ENCODE data around the gene KRTAP10-6. TPM values are rescaled to one million over a fixed set of nuclear protein-coding genes. Genes with fewer than 3 reads are reported as not detected.

The KRTAP10-6 gene
- total and polyA plus RNA-seq, 4 experiments from 2014 or later = not detected

GRCh38 chr21:44572959-44573583 lies 19.2 kb downstream of the KRTAP10-6 start:
- Mint-ChIP-seq H3K4me1 (peaks cover 0 to 10% (median 4%) of the 10 kb centered on the region in 4 donors), H3K27ac (peak overlapping the region in 2 of 7 donors; percentile 21 to 57), H3K4me3 (peak overlapping the region in 1 of 8 donors; percentile 27), H3K27me3 (peaks cover 2 to 7% of the 10 kb centered on the region in 2 donors), H3K36me3 (peaks cover 0 to 3% of the 10 kb centered on the region in 2 donors), H3K9me3 (peaks cover 0 to 21% (median 17%) of the 10 kb centered on the region in 8 donors)
- H3K36me3 ChIP-seq (ENCODE audit: insufficient read depth, low read length) = no peaks in the 10 kb centered on the region
- no peaks in the 10 kb centered on the region for H3K27me3 ChIP-seq (ENCODE audit: insufficient read depth, low read length)
- intact Hi-C loops (cut with micrococcal nuclease) = no loop called here
- no peak overlapping the region for H3K27ac ChIP-seq (ENCODE audit: low read depth, low read length)
- ChIA-PET POLR2A (ENCODE audit: partially characterized antibody) (no interaction called here), CTCF (ENCODE audit: partially characterized antibody) (no interaction called here)
- no peaks in the 10 kb centered on the region for H3K4me1 ChIP-seq (ENCODE audit: insufficient read depth, low read length)
- no peak for DNase-seq
- no peaks in the 10 kb centered on the region for H3K9me3 ChIP-seq (ENCODE audit: control insufficient read depth in 1 of 2, low read length in 2 of 2)
- no peak overlapping the region for H3K4me3 ChIP-seq (ENCODE audit: low read length in 2 of 2)

GRCh38 chr21:44571844-44572782 lies 20.2 kb downstream of the KRTAP10-6 start:
- Histone ChIP-seq H3K27ac (ENCODE audit: low read depth, low read length) (no peak overlapping the region), H3K36me3 (ENCODE audit: insufficient read depth, low read length) (no peaks in the 10 kb centered on the region), H3K4me3 (ENCODE audit: low read length in 2 of 2) (no peak overlapping the region), H3K9me3 (ENCODE audit: control insufficient read depth in 1 of 2, low read length in 2 of 2) (no peaks in the 10 kb centered on the region), H3K27me3 (ENCODE audit: insufficient read depth, low read length) (no peaks in the 10 kb centered on the region), H3K4me1 (ENCODE audit: insufficient read depth, low read length) (no peaks in the 10 kb centered on the region)
- Mint-ChIP-seq H3K9me3 (peaks cover 0 to 14% (median 9%) of the 10 kb centered on the region in 8 donors), H3K27ac (peak overlapping the region in 1 of 7 donors; percentile 18), H3K36me3 (no peaks in the 10 kb centered on the region), H3K4me1 (peaks cover 0 to 10% (median 4%) of the 10 kb centered on the region in 4 donors), H3K27me3 (peaks cover 3 to 7% of the 10 kb centered on the region in 2 donors), H3K4me3 (no peak overlapping the region)
- DNase-seq = no peak
- ChIA-PET CTCF (ENCODE audit: partially characterized antibody) (no interaction called here), POLR2A (ENCODE audit: partially characterized antibody) (no interaction called here)
- intact Hi-C loops (cut with micrococcal nuclease) = no loop called here

- Mint-ChIP-seq H3K36me3 (no peaks in the 10 kb centered on the region), H3K9me3 (peaks cover 0 to 8% (median 3%) of the 10 kb centered on the region in 8 donors), H3K27me3 (peaks cover 3 to 7% of the 10 kb centered on the region in 2 donors), H3K4me3 (peak overlapping the region in 1 of 8 donors; percentile 0), H3K4me1 (peaks cover 0 to 10% (median 4%) of the 10 kb centered on the region in 4 donors), H3K27ac (peak overlapping the region in 1 of 7 donors; percentile 27)
- CTCF ChIA-PET (ENCODE audit: partially characterized antibody) = no interaction called here
- no peak overlapping the region for H3K4me3 ChIP-seq (ENCODE audit: low read length in 2 of 2)
- H3K36me3 ChIP-seq (ENCODE audit: insufficient read depth, low read length) = no peaks in the 10 kb centered on the region
- H3K9me3 ChIP-seq (ENCODE audit: control insufficient read depth in 1 of 2, low read length in 2 of 2) = no peaks in the 10 kb centered on the region
- intact Hi-C loops (cut with micrococcal nuclease) = no loop called here
- H3K27ac ChIP-seq (ENCODE audit: low read depth, low read length) = no peak overlapping the region
- POLR2A ChIA-PET (ENCODE audit: partially characterized antibody) = no interaction called here
- DNase-seq = no peak
- H3K4me1 ChIP-seq (ENCODE audit: insufficient read depth, low read length) = no peaks in the 10 kb centered on the region
- no peaks in the 10 kb centered on the region for H3K27me3 ChIP-seq (ENCODE audit: insufficient read depth, low read length)
Observed at GRCh38 chr21:44571296-44571695, 21.0 kb downstream of the KRTAP10-6 start.

GRCh38 chr21:44569861-44570517 lies 22.3 kb downstream of the KRTAP10-6 start:
- Histone ChIP-seq H3K4me3 (ENCODE audit: low read length in 2 of 2) (no peak overlapping the region), H3K27ac (ENCODE audit: low read depth, low read length) (no peak overlapping the region), H3K36me3 (ENCODE audit: insufficient read depth, low read length) (no peaks in the 10 kb centered on the region), H3K27me3 (ENCODE audit: insufficient read depth, low read length) (no peaks in the 10 kb centered on the region), H3K9me3 (ENCODE audit: control insufficient read depth in 1 of 2, low read length in 2 of 2) (no peaks in the 10 kb centered on the region), H3K4me1 (ENCODE audit: insufficient read depth, low read length) (peaks cover 7% of the 10 kb centered on the region)
- CTCF ChIA-PET (ENCODE audit: partially characterized antibody) = interaction anchor here (0.6 kb wide), 1 partner anchor 13 kb away, joined by 3 read pairs; no protein-coding TSS in a partner anchor
- POLR2A ChIA-PET (ENCODE audit: partially characterized antibody) = no interaction called here
- H3K27me3 Mint-ChIP-seq = peaks cover 3 to 7% of the 10 kb centered on the region in 2 donors
- peaks cover 5 to 14% (median 8%) of the 10 kb centered on the region in 4 donors for H3K4me1 Mint-ChIP-seq
- intact Hi-C loops (cut with micrococcal nuclease) = no loop called here
- H3K27ac Mint-ChIP-seq = no peak overlapping the region
- no peaks in the 10 kb centered on the region for H3K36me3 Mint-ChIP-seq
- peaks cover 0 to 6% (median 1%) of the 10 kb centered on the region in 8 donors for H3K9me3 Mint-ChIP-seq
- H3K4me3 Mint-ChIP-seq = no peak overlapping the region
- DNase-seq = no peak

GRCh38 chr21:44568667-44569556 lies 23.4 kb downstream of the KRTAP10-6 start:
- ChIA-PET POLR2A (ENCODE audit: partially characterized antibody) (no interaction called here), CTCF (ENCODE audit: partially characterized antibody) (interaction anchor here (1.1 kb wide), 1 partner anchor 173 kb away, joined by 3 read pairs; no protein-coding TSS in a partner anchor)
- peaks cover 0 to 6% (median 1%) of the 10 kb centered on the region in 8 donors for H3K9me3 Mint-ChIP-seq
- H3K36me3 Mint-ChIP-seq = no peaks in the 10 kb centered on the region
- Histone ChIP-seq H3K27me3 (ENCODE audit: insufficient read depth, low read length) (no peaks in the 10 kb centered on the region), H3K4me1 (ENCODE audit: insufficient read depth, low read length) (peaks cover 13% of the 10 kb centered on the region), H3K4me3 (ENCODE audit: low read length in 2 of 2) (no peak overlapping the region), H3K27ac (ENCODE audit: low read depth, low read length) (no peak overlapping the region), H3K9me3 (ENCODE audit: control insufficient read depth in 1 of 2, low read length in 2 of 2) (no peaks in the 10 kb centered on the region), H3K36me3 (ENCODE audit: insufficient read depth, low read length) (no peaks in the 10 kb centered on the region)
- no peak for DNase-seq
- peaks cover 10 to 14% (median 11%) of the 10 kb centered on the region in 4 donors for H3K4me1 Mint-ChIP-seq
- peak overlapping the region in 1 of 8 donors; percentile 42 for H3K4me3 Mint-ChIP-seq
- H3K27ac Mint-ChIP-seq = peak overlapping the region in 2 of 7 donors; percentile 48 to 76
- intact Hi-C loops (cut with micrococcal nuclease) = no loop called here
- peaks cover 1 to 4% of the 10 kb centered on the region in 2 donors for H3K27me3 Mint-ChIP-seq

GRCh38 chr21:44568261-44568660 lies 24.0 kb downstream of the KRTAP10-6 start:
- no peak overlapping the region for H3K4me3 Mint-ChIP-seq

More at GRCh38 chr21:44568261-44568660, 24.0 kb downstream of the KRTAP10-6 start:
- no peaks in the 10 kb centered on the region for H3K36me3 ChIP-seq (ENCODE audit: insufficient read depth, low read length)
- intact Hi-C loops (cut with micrococcal nuclease) = no loop called here
- ChIA-PET POLR2A (ENCODE audit: partially characterized antibody) (no interaction called here), CTCF (ENCODE audit: partially characterized antibody) (interaction anchor here (1.1 kb wide), 1 partner anchor 174 kb away, joined by 3 read pairs; no protein-coding TSS in a partner anchor)
- Mint-ChIP-seq H3K9me3 (peaks cover 0 to 6% (median 2%) of the 10 kb centered on the region in 8 donors), H3K4me1 (peaks cover 10 to 14% (median 11%) of the 10 kb centered on the region in 4 donors), H3K27ac (no peak overlapping the region), H3K27me3 (peaks cover 1 to 4% of the 10 kb centered on the region in 2 donors), H3K36me3 (no peaks in the 10 kb centered on the region)
- H3K4me3 ChIP-seq (ENCODE audit: low read length in 2 of 2) = no peak overlapping the region
- no peak for DNase-seq
- H3K9me3 ChIP-seq (ENCODE audit: control insufficient read depth in 1 of 2, low read length in 2 of 2) = no peaks in the 10 kb centered on the region
- H3K4me1 ChIP-seq (ENCODE audit: insufficient read depth, low read length) = peaks cover 13% of the 10 kb centered on the region
- H3K27me3 ChIP-seq (ENCODE audit: insufficient read depth, low read length) = no peaks in the 10 kb centered on the region
- no peak overlapping the region for H3K27ac ChIP-seq (ENCODE audit: low read depth, low read length)
